Ramos (cell line): ENCODE results near the gene DSTN.

Experiments used
- in situ Hi-C: fragments of 300-500 bp; cut with MboI; formaldehyde crosslinking; loops from one replicate; pipeline ENCODE4 v1.14.3; 2022; ENCODE audit warnings: low sequenced_read_pairs; ENCODE audit not compliant: unreplicated experiment

DSTN gene

GRCh38 chr20:17572034-17572638 lies 2.3 kb downstream of the DSTN start:
- in situ Hi-C loops: no loop called here

GRCh38 chr20:17573463-17573862 lies 3.6 kb downstream of the DSTN start:
- in situ Hi-C loops: no loop called here

- in situ Hi-C loops: no loop called here
Measured at GRCh38 chr20:17576215-17576614, 6.3 kb downstream of the DSTN start.

- in situ Hi-C loops: no loop called here
Measured at GRCh38 chr20:17579369-17580039, 9.6 kb downstream of the DSTN start.

- in situ Hi-C loops: no loop called here
Measured at GRCh38 chr20:17580895-17581294, 11.0 kb downstream of the DSTN start.

- in situ Hi-C loops: no loop called here
Measured at GRCh38 chr20:17583126-17583525, 13.3 kb downstream of the DSTN start.

- in situ Hi-C loops: no loop called here
Measured at GRCh38 chr20:17584689-17585088, 14.8 kb downstream of the DSTN start.

GRCh38 chr20:17586250-17586649 lies 16.4 kb downstream of the DSTN start:
- in situ Hi-C loops: no loop called here

GRCh38 chr20:17587148-17587547 lies 17.3 kb downstream of the DSTN start:
- in situ Hi-C loops: no loop called here

- in situ Hi-C loops: no loop called here
Measured at GRCh38 chr20:17587824-17588223, 17.9 kb downstream of the DSTN start.

GRCh38 chr20:17589161-17589834 lies 19.4 kb downstream of the DSTN start:
- in situ Hi-C loops: no loop called here

- in situ Hi-C loops: no loop called here
Measured at GRCh38 chr20:17590245-17590644, 20.4 kb downstream of the DSTN start.

- in situ Hi-C loops: no loop called here
Measured at GRCh38 chr20:17593902-17594301, 24.0 kb downstream of the DSTN start.

GRCh38 chr20:17594443-17594842 lies 24.6 kb downstream of the DSTN start:
- in situ Hi-C loops: no loop called here

GRCh38 chr20:17595856-17596255 lies 26.0 kb downstream of the DSTN start:
- in situ Hi-C loops: no loop called here

GRCh38 chr20:17598013-17598550 lies 28.2 kb downstream of the DSTN start:
- in situ Hi-C loops: no loop called here

GRCh38 chr20:17601957-17602356 lies 32.1 kb downstream of the DSTN start:
- in situ Hi-C loops: no loop called here

- in situ Hi-C loops: no loop called here
Measured at GRCh38 chr20:17602493-17602892, 32.6 kb downstream of the DSTN start.

- in situ Hi-C loops: no loop called here
Measured at GRCh38 chr20:17605131-17605660, 35.3 kb downstream of the DSTN start.

- in situ Hi-C loops: no loop called here
Measured at GRCh38 chr20:17606001-17606400, 36.1 kb downstream of the DSTN start.
